ENCODE data around the gene COX4I2. TPM values are rescaled to one million over a fixed set of nuclear protein-coding genes. Genes with fewer than 3 reads are reported as not detected.
"Not testable (repeated sequence)": the region's sequence is repeated elsewhere in the genome, so short reads cannot be mapped to it uniquely, and the experiment has no call there.

Gene COX4I2
- polyA plus RNA-seq, 3 donors: not detected

DNA sequence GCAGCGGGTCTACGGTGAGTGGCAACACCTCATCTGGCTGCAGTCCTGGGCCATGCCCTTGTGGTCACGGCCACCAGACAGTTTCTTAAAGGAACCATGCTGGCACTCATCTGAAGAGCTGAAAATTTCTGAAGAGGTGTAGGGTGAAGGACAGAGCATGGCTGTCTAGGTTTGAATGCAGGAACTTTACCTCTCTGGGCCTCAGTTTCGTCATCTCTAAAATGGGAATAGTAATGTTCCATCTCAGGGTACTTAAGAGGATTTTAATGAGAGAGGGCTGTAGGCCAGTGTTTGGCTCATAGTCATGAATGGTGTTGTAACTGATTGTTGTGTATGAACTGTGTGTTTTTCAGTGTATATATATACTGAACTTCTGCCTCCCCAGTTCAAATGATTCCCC, 5.8 kb downstream of the COX4I2 start:
- H4K20me1 ChIP-seq (ENCODE audit: insufficient read depth, low read length): no peaks in the 10 kb centered on the region
- H3K9me3 Mint-ChIP-seq: no peaks in the 10 kb centered on the region
- no peaks in the 10 kb centered on the region for H3K27me3 ChIP-seq (ENCODE audit: control insufficient read depth in 2 of 2, insufficient read depth in 2 of 2, low read length in 2 of 2)
- TF ChIP-seq, protein P1, sequence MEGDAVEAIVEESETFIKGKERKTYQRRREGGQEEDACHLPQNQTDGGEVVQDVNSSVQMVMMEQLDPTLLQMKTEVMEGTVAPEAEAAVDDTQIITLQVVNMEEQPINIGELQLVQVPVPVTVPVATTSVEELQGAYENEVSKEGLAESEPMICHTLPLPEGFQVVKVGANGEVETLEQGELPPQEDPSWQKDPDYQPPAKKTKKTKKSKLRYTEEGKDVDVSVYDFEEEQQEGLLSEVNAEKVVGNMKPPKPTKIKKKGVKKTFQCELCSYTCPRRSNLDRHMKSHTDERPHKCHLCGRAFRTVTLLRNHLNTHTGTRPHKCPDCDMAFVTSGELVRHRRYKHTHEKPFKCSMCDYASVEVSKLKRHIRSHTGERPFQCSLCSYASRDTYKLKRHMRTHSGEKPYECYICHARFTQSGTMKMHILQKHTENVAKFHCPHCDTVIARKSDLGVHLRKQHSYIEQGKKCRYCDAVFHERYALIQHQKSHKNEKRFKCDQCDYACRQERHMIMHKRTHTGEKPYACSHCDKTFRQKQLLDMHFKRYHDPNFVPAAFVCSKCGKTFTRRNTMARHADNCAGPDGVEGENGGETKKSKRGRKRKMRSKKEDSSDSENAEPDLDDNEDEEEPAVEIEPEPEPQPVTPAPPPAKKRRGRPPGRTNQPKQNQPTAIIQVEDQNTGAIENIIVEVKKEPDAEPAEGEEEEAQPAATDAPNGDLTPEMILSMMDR (IDR thresholded peaks at IDR 0.05): no peak
- H3K4me1 Mint-ChIP-seq: peaks cover 6% of the 10 kb centered on the region
- H2AFZ ChIP-seq (ENCODE audit: insufficient read depth, low read depth, low read length, poor library complexity, severe bottlenecking): no peak overlapping the region
- H3K9ac ChIP-seq (ENCODE audit: insufficient read depth, low read length, poor library complexity, severe bottlenecking): no peak overlapping the region
- no peaks in the 10 kb centered on the region for H3K36me3 Mint-ChIP-seq
- H3K4me1 ChIP-seq (ENCODE audit: control insufficient read depth in 1 of 2, insufficient read depth in 2 of 2, low read length in 2 of 2): peaks cover 0 to 4% of the 10 kb centered on the region in 2 donors
- WGBS (ENCODE audit: insufficient coverage): 95% methylated on average over 4 of the region's 4 CpGs
- no peaks in the 10 kb centered on the region for H3K9me3 ChIP-seq (replicated peaks in 1 of 2; ENCODE audit: control insufficient read depth in 1 of 2, insufficient read depth in 1 of 2, low read length in 2 of 2)
- H3K27me3 Mint-ChIP-seq (ENCODE audit: low read depth in 3 of 3): peaks cover 0 to 4% (median 4%) of the 10 kb centered on the region in 3 donors
- H3K79me2 ChIP-seq (ENCODE audit: insufficient read depth, low read length): no peaks in the 10 kb centered on the region
- H3K4me2 ChIP-seq (replicated peaks; ENCODE audit: extremely low read depth, low read length, poor library complexity, severe bottlenecking): no peak overlapping the region
- no peak overlapping the region for H3K27ac ChIP-seq (ENCODE audit: low read depth in 1 of 2, low read length in 2 of 2)
- H3K36me3 ChIP-seq (replicated peaks in 1 of 2; ENCODE audit: control insufficient read depth in 1 of 2, insufficient read depth in 2 of 2, low read length in 2 of 2): no peaks in the 10 kb centered on the region
- H3K27ac Mint-ChIP-seq: no peak overlapping the region
- H3K4me3 Mint-ChIP-seq: no peak overlapping the region
- DNase-seq: no peak
- no peak overlapping the region for H3K4me3 ChIP-seq (replicated peaks in 1 of 3; ENCODE audit: low read depth in 2 of 3, low read length in 3 of 3)
- intact Hi-C loops (cut with micrococcal nuclease): no loop called here

DNA sequence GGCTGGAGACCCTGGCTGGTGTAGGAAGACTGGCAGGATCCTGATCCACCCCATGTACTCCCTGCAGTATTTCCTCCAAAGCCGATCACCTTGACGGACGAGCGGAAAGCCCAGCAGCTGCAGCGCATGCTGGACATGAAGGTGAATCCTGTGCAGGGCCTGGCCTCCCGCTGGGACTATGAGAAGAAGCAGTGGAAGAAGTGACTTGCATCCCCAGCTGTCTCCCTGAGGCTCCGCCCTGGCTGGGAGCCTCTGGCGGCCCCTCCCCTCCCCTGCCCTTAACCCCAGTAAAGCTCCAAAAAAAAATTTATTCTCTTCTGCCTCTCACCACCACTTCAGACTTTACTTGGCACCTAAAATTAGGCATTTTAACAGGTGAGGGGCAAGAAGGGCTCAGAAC, 7.0 kb downstream of the COX4I2 start:
- no peaks in the 10 kb centered on the region for H3K9me3 ChIP-seq (replicated peaks in 1 of 2; ENCODE audit: control insufficient read depth in 1 of 2, insufficient read depth in 1 of 2, low read length in 2 of 2)
- H3K9me3 Mint-ChIP-seq: no peaks in the 10 kb centered on the region
- H2AFZ ChIP-seq (ENCODE audit: insufficient read depth, low read depth, low read length, poor library complexity, severe bottlenecking): no peak overlapping the region
- no peak overlapping the region for H3K4me3 ChIP-seq (replicated peaks in 1 of 3; ENCODE audit: low read depth in 2 of 3, low read length in 3 of 3)
- no peak overlapping the region for H3K27ac ChIP-seq (ENCODE audit: low read depth in 1 of 2, low read length in 2 of 2)
- H3K36me3 Mint-ChIP-seq: no peaks in the 10 kb centered on the region
- TF ChIP-seq, protein P1 (IDR thresholded peaks at IDR 0.05): no peak
- no peak overlapping the region for H3K9ac ChIP-seq (ENCODE audit: insufficient read depth, low read length, poor library complexity, severe bottlenecking)
- WGBS (ENCODE audit: insufficient coverage): 93% methylated on average over 5 of the region's 8 CpGs
- intact Hi-C loops (cut with micrococcal nuclease): no loop called here
- DNase-seq: no peak
- H3K27me3 ChIP-seq (ENCODE audit: control insufficient read depth in 2 of 2, insufficient read depth in 2 of 2, low read length in 2 of 2): no peaks in the 10 kb centered on the region
- no peaks in the 10 kb centered on the region for H3K79me2 ChIP-seq (ENCODE audit: insufficient read depth, low read length)
- H3K4me2 ChIP-seq (replicated peaks; ENCODE audit: extremely low read depth, low read length, poor library complexity, severe bottlenecking): no peak overlapping the region
- H3K4me1 ChIP-seq (ENCODE audit: control insufficient read depth in 1 of 2, insufficient read depth in 2 of 2, low read length in 2 of 2): peaks cover 0 to 4% of the 10 kb centered on the region in 2 donors
- H3K4me1 Mint-ChIP-seq: peaks cover 6% of the 10 kb centered on the region
- H3K4me3 Mint-ChIP-seq: no peak overlapping the region
- H3K36me3 ChIP-seq (replicated peaks in 1 of 2; ENCODE audit: control insufficient read depth in 1 of 2, insufficient read depth in 2 of 2, low read length in 2 of 2): no peaks in the 10 kb centered on the region
- no peak overlapping the region for H3K27ac Mint-ChIP-seq
- no peaks in the 10 kb centered on the region for H4K20me1 ChIP-seq (ENCODE audit: insufficient read depth, low read length)
- H3K27me3 Mint-ChIP-seq (ENCODE audit: low read depth in 3 of 3): peaks cover 0 to 4% (median 3%) of the 10 kb centered on the region in 3 donors

DNA sequence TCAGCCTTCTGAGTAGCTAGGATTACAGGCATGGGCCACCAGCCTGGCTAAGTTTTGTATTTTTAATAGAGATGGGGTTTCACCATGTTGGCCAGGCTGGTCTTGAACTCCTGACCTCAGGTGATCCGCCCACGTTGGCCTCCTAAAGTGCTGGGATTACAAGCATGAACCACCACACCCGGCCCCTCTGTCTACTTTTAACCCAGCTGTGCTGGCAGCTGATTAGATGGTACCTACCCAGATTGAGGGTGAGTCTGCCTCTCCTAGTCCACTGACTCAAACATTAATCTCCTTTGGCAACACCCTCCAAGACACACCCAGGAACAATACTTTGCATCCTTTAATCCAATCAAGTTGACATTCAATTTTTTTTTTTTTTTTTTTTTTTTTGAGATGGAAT, 10.4 kb downstream of the COX4I2 start:
- H3K27me3 Mint-ChIP-seq (ENCODE audit: low read depth in 3 of 3); H3K4me2 ChIP-seq (replicated peaks; ENCODE audit: extremely low read depth, low read length, poor library complexity, severe bottlenecking); H3K36me3 Mint-ChIP-seq; H3K4me1 ChIP-seq (ENCODE audit: control insufficient read depth in 1 of 2, insufficient read depth in 2 of 2, low read length in 2 of 2); H4K20me1 ChIP-seq (ENCODE audit: insufficient read depth, low read length); H3K9me3 Mint-ChIP-seq; H3K27me3 ChIP-seq (ENCODE audit: control insufficient read depth in 2 of 2, insufficient read depth in 2 of 2, low read length in 2 of 2); H2AFZ ChIP-seq (ENCODE audit: insufficient read depth, low read depth, low read length, poor library complexity, severe bottlenecking); intact Hi-C loops (cut with micrococcal nuclease); H3K79me2 ChIP-seq (ENCODE audit: insufficient read depth, low read length); DNase-seq; H3K27ac ChIP-seq (ENCODE audit: low read depth in 1 of 2, low read length in 2 of 2); H3K9me3 ChIP-seq (replicated peaks in 1 of 2; ENCODE audit: control insufficient read depth in 1 of 2, insufficient read depth in 1 of 2, low read length in 2 of 2); H3K9ac ChIP-seq (ENCODE audit: insufficient read depth, low read length, poor library complexity, severe bottlenecking); H3K4me1 Mint-ChIP-seq; H3K4me3 ChIP-seq (replicated peaks in 1 of 3; ENCODE audit: low read depth in 2 of 3, low read length in 3 of 3); H3K4me3 Mint-ChIP-seq; H3K36me3 ChIP-seq (replicated peaks in 1 of 2; ENCODE audit: control insufficient read depth in 1 of 2, insufficient read depth in 2 of 2, low read length in 2 of 2): not testable (repeated sequence)
- 100% methylated on average over 1 of the region's 3 CpGs for WGBS (ENCODE audit: insufficient coverage)
- H3K27ac Mint-ChIP-seq: peak overlapping the region in 1 of 7 donors; percentile 33
